SKM-1 (cell line): Measurements from ENCODE around the gene ARMC7.
A peak's percentile ranks its signal among the peaks of the same experiment; 100 is the strongest.
"Not testable (repeated sequence)": the region's sequence is repeated elsewhere in the genome, so short reads cannot be mapped to it uniquely, and the experiment has no call there.

Experiments used
- DNase-seq: peaks from one replicate; lab custom pipeline; 2025; ENCODE audit not compliant: unreplicated experiment; lab: John Stamatoyannopoulos, UW

The ARMC7 gene

GRCh38 chr17:75152523-75152921 lies 42.8 kb downstream of the ARMC7 start:
- DNase-seq, result no peak

- peak; percentile 31 for DNase-seq
Measured at GRCh38 chr17:75152922-75153779, 43.4 kb downstream of the ARMC7 start.

- DNase-seq, result no peak
Measured at GRCh38 chr17:75153780-75154194, 44.0 kb downstream of the ARMC7 start.

GRCh38 chr17:75154195-75155106 lies 44.7 kb downstream of the ARMC7 start, which contains the start of gene JPT1:
Gene JPT1, minus strand, starts transcription at chr17:75154512. Its CDS starts 115 bp downstream, at chr17:75154397.
- DNase-seq, result peak; percentile 94

GRCh38 chr17:75155191-75155601 lies 45.4 kb downstream of the ARMC7 start:
- DNase-seq, result no peak

- not testable (repeated sequence) for DNase-seq
Measured at GRCh38 chr17:75158480-75158879, 48.7 kb downstream of the ARMC7 start.

GRCh38 chr17:75159196-75160031 lies 49.6 kb downstream of the ARMC7 start:
- DNase-seq, result no peak

GRCh38 chr17:75160211-75160610 lies 50.4 kb downstream of the ARMC7 start:
- DNase-seq, result no peak

GRCh38 chr17:75163074-75163473 lies 53.3 kb downstream of the ARMC7 start:
- DNase-seq, result no peak

- not testable (repeated sequence) for DNase-seq
Measured at GRCh38 chr17:75164606-75165005, 54.8 kb downstream of the ARMC7 start.

- DNase-seq, result no peak
Measured at GRCh38 chr17:75168998-75169397, 59.2 kb downstream of the ARMC7 start.

- DNase-seq, result no peak
Measured at GRCh38 chr17:75173526-75173925, 63.8 kb downstream of the ARMC7 start.

GRCh38 chr17:75174996-75175395 lies 65.2 kb downstream of the ARMC7 start:
- DNase-seq, result no peak

- no peak for DNase-seq
Measured at GRCh38 chr17:75176625-75177024, 66.9 kb downstream of the ARMC7 start.

- DNase-seq, result no peak
Measured at GRCh38 chr17:75178453-75178852, 68.7 kb downstream of the ARMC7 start.
